OCI-LY7 (cell line): ENCODE results near the gene ZNF407. TPM values are rescaled to one million over a fixed set of nuclear protein-coding genes. Genes with fewer than 3 reads are reported as not detected.

Experiments
- BruUV-seq: library from RNA; stranded (reverse); fragments of 400-500 nt; replicated peaks from 2 replicates; lab custom pipeline; 2021; lab: Mats Ljungman, UMichigan
- CTCF ChIA-PET: fragments of 300-600 bp; sonication (Branson Sonifier 250); formaldehyde crosslinking; loops from one replicate; lab custom pipeline; 2022; ENCODE audit warnings: antibody characterized with exemption; ENCODE audit not compliant: unreplicated experiment; lab: Charles Lee
- POLR2A ChIA-PET: fragments of 300-600 bp; sonication (Branson Sonifier 250); formaldehyde crosslinking; loops from one replicate; lab custom pipeline; 2022; ENCODE audit warnings: antibody characterized with exemption; lab: Charles Lee
- DNase-seq: peaks from one replicate; pipeline ENCODE4 v3.0.0-alpha.2; 2015; ENCODE audit warnings: low spot score
- H2AFZ ChIP-seq: fragments of 200-600 bp; sonication (generic), shearing (Covaris generic); 2 replicates; pipeline ENCODE4 v1.6.1; 2014; ENCODE audit warnings: mild to moderate bottlenecking, antibody characterized with exemption, low read length, moderate library complexity
- H3K27ac ChIP-seq: fragments of 200-600 bp; sonication (generic); 2 replicates; pipeline ENCODE4 v1.5.1; 2014; ENCODE audit warnings: mixed run types, low read depth, mild to moderate bottlenecking, moderate library complexity, low read length, inconsistent platforms; ENCODE audit not compliant: poor library complexity, severe bottlenecking
- H3K36me3 ChIP-seq: fragments of 200-600 bp; sonication (generic); 2 replicates; pipeline ENCODE4 v1.6.1; 2014; ENCODE audit warnings: mild to moderate bottlenecking, antibody characterized with exemption, low read length, moderate library complexity, mixed read lengths; ENCODE audit not compliant: insufficient read depth
- H3K4me1 ChIP-seq: fragments of 200-600 bp; sonication (generic); 2 replicates; pipeline ENCODE4 v1.5.1; 2014; ENCODE audit warnings: mild to moderate bottlenecking, low read length; ENCODE audit not compliant: insufficient read depth, poor library complexity, severe bottlenecking
- H3K4me2 ChIP-seq: fragments of 200-600 bp; sonication (generic); 2 replicates; pipeline ENCODE4 v1.6.1; 2014; ENCODE audit warnings: mild to moderate bottlenecking, low read length
- H3K4me3 ChIP-seq: fragments of 200-600 bp; sonication (generic); 2 replicates; pipeline ENCODE4 v1.5.1; 2014; ENCODE audit warnings: mild to moderate bottlenecking, low read depth, low read length; ENCODE audit not compliant: poor library complexity, severe bottlenecking
- H3K79me2 ChIP-seq: fragments of 200-600 bp; sonication (generic); 2 replicates; pipeline ENCODE4 v1.6.1; 2016; ENCODE audit warnings: low read depth, mild to moderate bottlenecking, low read length, moderate library complexity, mixed read lengths; ENCODE audit not compliant: insufficient read depth
- H3K9me2 ChIP-seq: fragments of 200-600 bp; sonication (generic); 2 replicates; pipeline ENCODE4 v1.6.1; 2016; ENCODE audit warnings: mild to moderate bottlenecking, low read length, mixed read lengths; ENCODE audit not compliant: insufficient read depth
- H3K9me3 ChIP-seq: fragments of 200-600 bp; sonication (generic); 2 replicates; pipeline ENCODE4 v1.6.1; 2014; ENCODE audit warnings: mild to moderate bottlenecking, mixed run types, low read length, mixed read lengths
- H4K20me1 ChIP-seq: fragments of 200-600 bp; sonication (generic); 2 replicates; pipeline ENCODE4 v1.6.1; 2014; ENCODE audit warnings: mild to moderate bottlenecking, antibody characterized with exemption, low read length, moderate library complexity, mixed read lengths; ENCODE audit not compliant: insufficient read depth
- CTCF ChIP-seq: fragments of 200-600 bp; sonication (generic); conservative IDR thresholded peaks from 2 replicates; pipeline ENCODE4 v1.5.1; 2014; ENCODE audit warnings: mild to moderate bottlenecking, antibody characterized with exemption, low read length, moderate library complexity, mixed read lengths
- EZH2phosphoT487 ChIP-seq: fragments of 200-600 bp; sonication (generic); IDR thresholded peaks from 2 replicates; pipeline ENCODE4 v1.6.1; 2018; ENCODE audit warnings: low read depth, borderline replicate concordance, mild to moderate bottlenecking, mixed run types, antibody characterized with exemption, low read length, moderate library complexity, mixed read lengths
- intact Hi-C: fragments of 100-400 bp; cut with micrococcal nuclease; formaldehyde crosslinking; loops from one replicate; pipeline ENCODE4 v1.10.0; 2022; ENCODE audit not compliant: unreplicated experiment
- total RNA-seq, 2 experiments: library from RNA; depleted of rRNA in 1 of 2; stranded (reverse); fragments of >200 nt in 1 of 2; shearing (Covaris generic) in 1 of 2; gene quantifications; 2 replicates each; pipeline ENCODE4 v1.2.3, GENCODE V29; 2014 to 2022

ZNF407 gene
- total RNA-seq, 2 experiments from 2014 or later, result 8.9 to 11.9 TPM

GRCh38 chr18:74791501-74792194, 194.0 kb downstream of the ZNF407 start:
- no TSS peak for BruUV-seq
- Histone ChIP-seq H4K20me1 (no peaks in the 10 kb centered on the region), H2AFZ (no peak overlapping the region), H3K4me1 (peaks cover 16% of the 10 kb centered on the region), H3K36me3 (no peaks in the 10 kb centered on the region; the same call in 1 of the 2 replicates), H3K79me2 (no peaks in the 10 kb centered on the region), H3K4me3 (no peak overlapping the region), H3K9me2 (no peaks in the 10 kb centered on the region), H3K4me2 (no peak overlapping the region), H3K27ac (no peak overlapping the region), H3K9me3 (no peaks in the 10 kb centered on the region)
- ChIA-PET POLR2A (no interaction called here), CTCF (no interaction called here)
- DNase-seq, result no peak
- intact Hi-C loops, result no loop called here
- TF ChIP-seq CTCF, result no peak
- no peak for TF ChIP-seq EZH2phosphoT487

- ChIA-PET POLR2A (no interaction called here), CTCF (no interaction called here)
- H3K4me1 ChIP-seq, result peaks cover 36% of the 10 kb centered on the region
- no peaks in the 10 kb centered on the region for H3K9me3 ChIP-seq
- no peaks in the 10 kb centered on the region; the same call in 1 of the 2 replicates for H3K36me3 ChIP-seq
- H3K4me3 ChIP-seq, result no peak overlapping the region
- TF ChIP-seq CTCF (no peak), EZH2phosphoT487 (no peak)
- no peak overlapping the region for H3K27ac ChIP-seq
- intact Hi-C loops, result no loop called here
- BruUV-seq, result no TSS peak
- H2AFZ ChIP-seq, result no peak overlapping the region
- H4K20me1 ChIP-seq, result no peaks in the 10 kb centered on the region
- no peak overlapping the region for H3K4me2 ChIP-seq
- no peaks in the 10 kb centered on the region for H3K9me2 ChIP-seq
- no peak for DNase-seq
- H3K79me2 ChIP-seq, result no peaks in the 10 kb centered on the region
These were observed 196.1 kb downstream of the ZNF407 start for GRCh38 chr18:74793746-74794145.

DNA sequence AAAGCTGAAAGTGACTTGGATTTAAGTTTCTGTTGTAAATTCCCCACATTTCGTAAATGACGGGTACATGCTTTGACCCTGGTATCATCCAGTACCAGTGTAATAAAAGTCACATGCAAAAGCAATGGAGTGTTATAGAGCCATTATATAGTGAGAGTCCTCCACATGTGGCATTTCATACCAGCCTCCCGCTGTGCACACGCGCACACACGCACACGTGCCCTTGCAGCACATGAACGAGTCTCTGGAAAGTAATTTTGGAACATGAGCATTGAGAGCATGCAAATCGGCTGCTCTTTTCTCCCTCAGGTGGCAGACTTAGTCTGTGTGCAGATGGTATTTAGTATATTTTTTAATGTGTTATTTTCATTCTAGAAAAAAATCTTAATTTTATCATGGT, 198.1 kb downstream of the ZNF407 start:
- peak; percentile 43 for DNase-seq
- no peak for TF ChIP-seq EZH2phosphoT487
- TF ChIP-seq CTCF, result no peak
- Histone ChIP-seq H3K4me2 (peak overlapping the region; percentile 83), H3K9me2 (no peaks in the 10 kb centered on the region), H3K36me3 (no peaks in the 10 kb centered on the region; the same call in 1 of the 2 replicates), H4K20me1 (no peaks in the 10 kb centered on the region), H3K4me1 (peaks cover 37% of the 10 kb centered on the region), H3K27ac (peak overlapping the region; percentile 50), H3K4me3 (no peak overlapping the region), H2AFZ (peak overlapping the region; percentile 77), H3K9me3 (no peaks in the 10 kb centered on the region), H3K79me2 (no peaks in the 10 kb centered on the region)
- BruUV-seq, result no TSS peak
- ChIA-PET POLR2A (interaction anchor here (0.5 to 1.0 kb wide), 2 partner anchors 11 to 63 kb away, joined by 3 to 5 read pairs; no protein-coding TSS in a partner anchor), CTCF (no interaction called here)
- intact Hi-C loops, result no loop called here
